Caco-2 (cell line): Measurements from ENCODE around the gene FMR1. TPM values are rescaled to one million over a fixed set of nuclear protein-coding genes. Genes with fewer than 3 reads are reported as not detected.

Source experiments
- BruUV-seq: library from RNA; stranded (reverse); fragments of 400-500 nt; replicated peaks from 2 replicates; lab custom pipeline; 2021; lab: Mats Ljungman, UMichigan
- CTCF ChIA-PET: fragments of 300-600 bp; sonication (Branson Sonifier 250); formaldehyde crosslinking; loops from one replicate; lab custom pipeline; 2022; ENCODE audit warnings: antibody characterized with exemption; lab: Charles Lee
- POLR2A ChIA-PET: fragments of 300-600 bp; sonication (Branson Sonifier 250); formaldehyde crosslinking; loops from one replicate; lab custom pipeline; 2022; ENCODE audit warnings: antibody characterized with exemption; lab: Charles Lee
- DNase-seq, 2 experiments: peaks; one replicate each; pipeline versions ENCODE4 v3.0.0 to v3.0.0-alpha.2; 2020 to 2022
- H3K27me3 ChIP-seq: replicated peaks from 2 replicates; pipeline ENCODE4 v1.6.0; 2011; ENCODE audit warnings: low read length; ENCODE audit not compliant: control insufficient read depth, insufficient read depth
- H3K36me3 ChIP-seq: 2 replicates; pipeline ENCODE4 v1.5.1; 2011; ENCODE audit warnings: low read length; ENCODE audit not compliant: control insufficient read depth, insufficient read depth
- H3K4me1 ChIP-seq: fragments of 250-450 bp; sonication (Bioruptor Pico); 2 replicates; pipeline ENCODE4 v1.5.1; 2020; ENCODE audit warnings: mild to moderate bottlenecking
- H3K4me3 ChIP-seq: 2 replicates; pipeline ENCODE4 v1.5.1; 2011; ENCODE audit warnings: low read depth, mild to moderate bottlenecking, control low read depth, low read length
- H3K9me3 ChIP-seq: fragments of 250-450 bp; sonication (Bioruptor Pico); 2 replicates; pipeline ENCODE4 v1.5.1; 2020; ENCODE audit warnings: mild to moderate bottlenecking, moderate library complexity
- H3K27ac Mint-ChIP-seq: one replicate; pipeline ENCODE4 v1.8.0; 2022; ENCODE audit warnings: mixed read lengths; ENCODE audit not compliant: unreplicated experiment
- H3K27me3 Mint-ChIP-seq: one replicate; pipeline ENCODE4 v1.8.0; 2022; ENCODE audit warnings: mixed read lengths; ENCODE audit not compliant: insufficient read depth, unreplicated experiment
- H3K36me3 Mint-ChIP-seq: one replicate; pipeline ENCODE4 v1.8.0; 2022; ENCODE audit warnings: mild to moderate bottlenecking, mixed read lengths; ENCODE audit not compliant: insufficient read depth, unreplicated experiment
- H3K4me1 Mint-ChIP-seq: one replicate; pipeline ENCODE4 v1.8.0; 2022; ENCODE audit warnings: low read depth, mixed read lengths; ENCODE audit not compliant: unreplicated experiment
- H3K4me3 Mint-ChIP-seq: one replicate; pipeline ENCODE4 v1.8.0; 2022; ENCODE audit warnings: mild to moderate bottlenecking, moderate library complexity, mixed read lengths; ENCODE audit not compliant: unreplicated experiment
- H3K9me3 Mint-ChIP-seq: one replicate; pipeline ENCODE4 v1.8.0; 2022; ENCODE audit warnings: mixed read lengths; ENCODE audit not compliant: unreplicated experiment
- CTCF ChIP-seq, 2 experiments: fragments of 200-600 bp in 1 of 2; IDR thresholded peaks; 1 replicate in 1 of 2; 2 replicates in 1 of 2; pipeline versions ENCODE4 v1.5.1 to v1.8.0; 2011 to 2022; ENCODE audit warnings: antibody characterized with exemption in 1 of 2, control low read depth in 1 of 2, inconsistent platforms in 1 of 2, low read depth in 1 of 2, low read length in 1 of 2, mild to moderate bottlenecking in 1 of 2, moderate library complexity in 1 of 2; ENCODE audit not compliant: insufficient read depth in 1 of 2, severe bottlenecking in 1 of 2, unreplicated experiment in 1 of 2
- intact Hi-C: fragments of 100-400 bp; cut with micrococcal nuclease; formaldehyde crosslinking; loops from one replicate; pipeline ENCODE4 v1.10.0; 2022; ENCODE audit not compliant: unreplicated experiment
- total RNA-seq: library from RNA; stranded (reverse); gene quantifications from 2 replicates; pipeline ENCODE4 v1.2.3, GENCODE V29; 2022

FMR1 gene
- total RNA-seq, 1 experiment from 2014 or later = 53.8 TPM

GRCh38 chrX:147899379-147900114 is 12.2 kb upstream of the FMR1 start:
- H3K4me3 ChIP-seq = no peak overlapping the region
- no peak for TF ChIP-seq CTCF (IDR thresholded peaks at IDR 0.05; ENCODE audit: insufficient read depth in 1 of 2, low read depth in 1 of 2, low read length in 1 of 2, severe bottlenecking in 1 of 2, unreplicated experiment in 1 of 2)
- H3K27ac Mint-ChIP-seq = peak overlapping the region; percentile 75
- H3K9me3 Mint-ChIP-seq = no peaks in the 10 kb centered on the region
- H3K4me3 Mint-ChIP-seq = no peak overlapping the region
- H3K36me3 ChIP-seq = no peaks in the 10 kb centered on the region
- intact Hi-C loops = no loop called here
- H3K36me3 Mint-ChIP-seq = no peaks in the 10 kb centered on the region
- peaks cover 18% of the 10 kb centered on the region for H3K4me1 ChIP-seq
- H3K9me3 ChIP-seq = no peaks in the 10 kb centered on the region
- CTCF ChIA-PET = no interaction called here
- DNase-seq = no peak
- H3K27me3 ChIP-seq = no peaks in the 10 kb centered on the region
- no TSS peak for BruUV-seq
- POLR2A ChIA-PET = no interaction called here
- no peaks in the 10 kb centered on the region for H3K27me3 Mint-ChIP-seq
- H3K4me1 Mint-ChIP-seq = peaks cover 10% of the 10 kb centered on the region

- no peak overlapping the region for H3K4me3 Mint-ChIP-seq
- peaks cover 18% of the 10 kb centered on the region for H3K4me1 ChIP-seq
- H3K27me3 ChIP-seq = no peaks in the 10 kb centered on the region
- intact Hi-C loops = no loop called here
- POLR2A ChIA-PET = interaction anchor here (0.7 kb wide), 1 partner anchor 10 kb away, joined by 3 read pairs; no protein-coding TSS in a partner anchor
- CTCF ChIA-PET = no interaction called here
- H3K36me3 ChIP-seq = no peaks in the 10 kb centered on the region
- peak in 1 of 2 experiments; percentile 15 for DNase-seq
- H3K27me3 Mint-ChIP-seq = no peaks in the 10 kb centered on the region
- no TSS peak for BruUV-seq
- H3K9me3 ChIP-seq = no peaks in the 10 kb centered on the region
- no peaks in the 10 kb centered on the region for H3K9me3 Mint-ChIP-seq
- H3K36me3 Mint-ChIP-seq = no peaks in the 10 kb centered on the region
- no peak for TF ChIP-seq CTCF (IDR thresholded peaks at IDR 0.05; ENCODE audit: insufficient read depth in 1 of 2, low read depth in 1 of 2, low read length in 1 of 2, severe bottlenecking in 1 of 2, unreplicated experiment in 1 of 2)
- H3K27ac Mint-ChIP-seq = peak overlapping the region; percentile 75
- no peak overlapping the region for H3K4me3 ChIP-seq
- H3K4me1 Mint-ChIP-seq = peaks cover 10% of the 10 kb centered on the region
Measured at GRCh38 chrX:147900349-147900748, 11.4 kb upstream of the FMR1 start.

GRCh38 chrX:147901461-147902126 is 10.1 kb upstream of the FMR1 start:
- Mint-ChIP-seq H3K4me1 (peaks cover 10% of the 10 kb centered on the region), H3K27ac (no peak overlapping the region), H3K27me3 (no peaks in the 10 kb centered on the region), H3K4me3 (no peak overlapping the region), H3K9me3 (no peaks in the 10 kb centered on the region), H3K36me3 (no peaks in the 10 kb centered on the region)
- no TSS peak for BruUV-seq
- H3K4me3 ChIP-seq = no peak overlapping the region
- H3K36me3 ChIP-seq = no peaks in the 10 kb centered on the region
- no peaks in the 10 kb centered on the region for H3K9me3 ChIP-seq
- ChIA-PET POLR2A (no interaction called here), CTCF (no interaction called here)
- no peak for TF ChIP-seq CTCF (IDR thresholded peaks at IDR 0.05; ENCODE audit: insufficient read depth in 1 of 2, low read depth in 1 of 2, low read length in 1 of 2, severe bottlenecking in 1 of 2, unreplicated experiment in 1 of 2)
- intact Hi-C loops = loop anchor here (1.0 kb wide), 1 partner anchor 10 kb away; the partner anchor contains the start of gene FMR1
- peaks cover 18% of the 10 kb centered on the region for H3K4me1 ChIP-seq
- no peaks in the 10 kb centered on the region for H3K27me3 ChIP-seq
- DNase-seq = no peak
